HG03066 (cell line): ENCODE data around the gene CCDC93.

Experiments used
- ATAC-seq: cut with Tn5 transposase; IDR thresholded peaks from one replicate; pipeline ENCODE4 v1.9.1; 2021; ENCODE audit warnings: low read depth; ENCODE audit not compliant: unreplicated experiment

CCDC93 gene

GRCh38 chr2:117997872-117998454, 15.9 kb downstream of the CCDC93 start:
- no peak for ATAC-seq

- ATAC-seq: no peak
These were observed 17.3 kb downstream of the CCDC93 start for GRCh38 chr2:117996525-117996924.

- ATAC-seq: no peak
These were observed 19.1 kb downstream of the CCDC93 start for GRCh38 chr2:117994729-117995128.

GRCh38 chr2:117989854-117990438, 23.9 kb downstream of the CCDC93 start:
- no peak for ATAC-seq

- ATAC-seq: no peak
These were observed 26.7 kb downstream of the CCDC93 start for GRCh38 chr2:117987121-117987520.

GRCh38 chr2:117985092-117985491, 28.8 kb downstream of the CCDC93 start:
- no peak for ATAC-seq

- no peak for ATAC-seq
These were observed 29.7 kb downstream of the CCDC93 start for GRCh38 chr2:117984208-117984607.

- no peak for ATAC-seq
These were observed 30.8 kb downstream of the CCDC93 start for GRCh38 chr2:117983040-117983439.

GRCh38 chr2:117982376-117983033, 31.4 kb downstream of the CCDC93 start:
- no peak for ATAC-seq

GRCh38 chr2:117981810-117982209, 32.1 kb downstream of the CCDC93 start:
- ATAC-seq: no peak

- ATAC-seq: no peak
These were observed 32.8 kb downstream of the CCDC93 start for GRCh38 chr2:117980783-117981676.

- no peak for ATAC-seq
These were observed 33.8 kb downstream of the CCDC93 start for GRCh38 chr2:117979911-117980701.

GRCh38 chr2:117977696-117978095, 36.2 kb downstream of the CCDC93 start:
- no peak for ATAC-seq

GRCh38 chr2:117976581-117976980, 37.3 kb downstream of the CCDC93 start:
- no peak for ATAC-seq

- no peak for ATAC-seq
These were observed 40.3 kb downstream of the CCDC93 start for GRCh38 chr2:117973498-117974082.

GRCh38 chr2:117972476-117973123, 41.3 kb downstream of the CCDC93 start:
- ATAC-seq: no peak

- no peak for ATAC-seq
These were observed 45.1 kb downstream of the CCDC93 start for GRCh38 chr2:117968722-117969121.

- ATAC-seq: no peak
These were observed 45.7 kb downstream of the CCDC93 start for GRCh38 chr2:117967977-117968718.

- no peak for ATAC-seq
These were observed 50.4 kb downstream of the CCDC93 start for GRCh38 chr2:117963446-117963845.
